Measurements from ENCODE around the gene ERO1B.

DNA sequence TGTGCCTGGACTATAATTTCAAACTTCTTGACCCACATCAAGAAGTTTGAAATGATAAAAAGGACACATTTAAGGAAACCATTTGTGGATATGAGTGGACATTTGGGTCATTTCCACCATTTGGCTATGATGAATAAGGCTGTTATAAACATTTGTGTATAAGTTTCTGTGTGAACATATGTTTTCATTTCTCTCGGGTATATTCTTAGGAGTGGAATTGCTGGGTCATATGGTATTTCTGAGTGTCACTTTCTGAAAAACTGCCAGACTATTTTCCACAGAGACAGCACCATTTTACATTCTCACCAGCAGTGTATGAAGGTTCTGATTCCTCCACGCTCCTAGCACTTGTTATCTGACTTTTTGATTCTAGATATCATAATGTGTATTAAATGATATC, 88.6 kb downstream of the ERO1B start:
- TF ChIP-seq CTCF (conservative IDR thresholded peaks at IDR 0.05; ENCODE audit: low read length) (no peak), EZH2phosphoT487 (IDR thresholded peaks at IDR 0.05; ENCODE audit: borderline replicate concordance, low read depth, low read length) (no peak)

Data from OCI-LY7 (cell line).